CD4-positive, alpha-beta T cell treated with Interleukin-4 for 4 hours (primary cell): ENCODE data around the gene CBX1.
"Not testable (repeated sequence)": the region's sequence is repeated elsewhere in the genome, so short reads cannot be mapped to it uniquely, and the experiment has no call there.

Experiments
- DNase-seq: peaks from one replicate; pipeline ENCODE4 v3.0.0-alpha.2; 2020

Gene CBX1

GRCh38 chr17:48070195-48070594 is 31.1 kb downstream of the CBX1 start:
- DNase-seq, result no peak

- no peak for DNase-seq
Observed at GRCh38 chr17:48068491-48068961, 32.8 kb downstream of the CBX1 start.

- not testable (repeated sequence) for DNase-seq
Observed at GRCh38 chr17:48067808-48068207, 33.5 kb downstream of the CBX1 start.

- DNase-seq, result no peak
Observed at GRCh38 chr17:48067245-48067644, 34.0 kb downstream of the CBX1 start.

GRCh38 chr17:48066656-48067055 is 34.6 kb downstream of the CBX1 start:
- DNase-seq, result no peak

- no peak for DNase-seq
Observed at GRCh38 chr17:48066192-48066591, 35.1 kb downstream of the CBX1 start.

- no peak for DNase-seq
Observed at GRCh38 chr17:48064638-48065037, 36.6 kb downstream of the CBX1 start.

GRCh38 chr17:48062273-48062672 is 39.0 kb downstream of the CBX1 start:
- DNase-seq, result no peak

- no peak for DNase-seq
Observed at GRCh38 chr17:48060249-48060648, 41.0 kb downstream of the CBX1 start.

- no peak for DNase-seq
Observed at GRCh38 chr17:48059125-48059668, 42.1 kb downstream of the CBX1 start.

- no peak for DNase-seq
Observed at GRCh38 chr17:48058393-48059124, 42.7 kb downstream of the CBX1 start.

- DNase-seq, result no peak
Observed at GRCh38 chr17:48057626-48058025, 43.7 kb downstream of the CBX1 start.

- no peak for DNase-seq
Observed at GRCh38 chr17:48056879-48057278, 44.4 kb downstream of the CBX1 start.

- no peak for DNase-seq
Observed at GRCh38 chr17:48056246-48056745, 45.0 kb downstream of the CBX1 start.

GRCh38 chr17:48055531-48056245 is 45.6 kb downstream of the CBX1 start:
- no peak for DNase-seq

GRCh38 chr17:48054238-48055185 is 46.8 kb downstream of the CBX1 start:
- DNase-seq, result no peak

- no peak for DNase-seq
Observed at GRCh38 chr17:48053758-48054237, 47.5 kb downstream of the CBX1 start.

GRCh38 chr17:48052956-48053757 is 48.1 kb downstream of the CBX1 start:
- no peak for DNase-seq

- peak; percentile 21 for DNase-seq
Observed at GRCh38 chr17:48051706-48052486, 49.4 kb downstream of the CBX1 start.

- no peak for DNase-seq
Observed at GRCh38 chr17:48051283-48051682, 50.0 kb downstream of the CBX1 start.
